Skeletal muscle cell (primary cell): ENCODE measurements around the gene GRHL1.
A peak's percentile ranks its signal among the peaks of the same experiment; 100 is the strongest.

Source experiments
- DNase-seq: peaks from one replicate; pipeline ENCODE4 v3.0.0-alpha.2; 2010; ENCODE audit warnings: low read depth
- H3K4me3 ChIP-seq: 2 replicates; pipeline ENCODE4 v1.5.1; 2011; ENCODE audit warnings: low read depth, mild to moderate bottlenecking, control low read depth, low read length, moderate library complexity

GRHL1 gene

GRCh38 chr2:10033251-10034006 lies 81.9 kb downstream of the GRHL1 start:
- H3K4me3 ChIP-seq: no peak overlapping the region
- DNase-seq: no peak

- no peak overlapping the region for H3K4me3 ChIP-seq
- DNase-seq: no peak
These were observed 83.0 kb downstream of the GRHL1 start for GRCh38 chr2:10034333-10035052.

- no peak for DNase-seq
- no peak overlapping the region for H3K4me3 ChIP-seq
These were observed 83.5 kb downstream of the GRHL1 start for GRCh38 chr2:10035053-10035422.

- DNase-seq: no peak
These were observed 84.1 kb downstream of the GRHL1 start for GRCh38 chr2:10035633-10036032.

GRCh38 chr2:10036095-10036884 lies 84.8 kb downstream of the GRHL1 start:
- H3K4me3 ChIP-seq: no peak overlapping the region
- DNase-seq: no peak

More at GRCh38 chr2:10035633-10036032, 84.1 kb downstream of the GRHL1 start:
- no peak overlapping the region for H3K4me3 ChIP-seq

- DNase-seq: no peak
- H3K4me3 ChIP-seq: no peak overlapping the region
These were observed 86.6 kb downstream of the GRHL1 start for GRCh38 chr2:10038123-10038522.

- DNase-seq: no peak
These were observed 87.2 kb downstream of the GRHL1 start for GRCh38 chr2:10038716-10039115.

GRCh38 chr2:10039658-10040410 lies 88.3 kb downstream of the GRHL1 start:
- no peak for DNase-seq
- H3K4me3 ChIP-seq: no peak overlapping the region

More at GRCh38 chr2:10038716-10039115, 87.2 kb downstream of the GRHL1 start:
- no peak overlapping the region for H3K4me3 ChIP-seq

GRCh38 chr2:10041711-10042110 lies 90.2 kb downstream of the GRHL1 start:
- no peak overlapping the region for H3K4me3 ChIP-seq
- DNase-seq: no peak

GRCh38 chr2:10042301-10043161 lies 91.0 kb downstream of the GRHL1 start:
- peak; percentile 26 for DNase-seq
- peak overlapping the region; percentile 46 for H3K4me3 ChIP-seq

- peak within 1 kb of the TSS; percentile 59 for H3K4me3 ChIP-seq
- peak; percentile 63 for DNase-seq
These were observed 91.9 kb downstream of the GRHL1 start, which contains the start of gene KLF11 for GRCh38 chr2:10043256-10043905. Gene KLF11, plus strand, starts transcription at chr2:10043550. Its CDS starts 167 bp downstream, at chr2:10043717.

GRCh38 chr2:10043906-10044601 lies 92.6 kb downstream of the GRHL1 start:
- peak overlapping the region; percentile 59 for H3K4me3 ChIP-seq
- DNase-seq: peak; percentile 74

GRCh38 chr2:10045561-10046355 lies 94.3 kb downstream of the GRHL1 start:
- DNase-seq: no peak
- H3K4me3 ChIP-seq: no peak overlapping the region

GRCh38 chr2:10046931-10047330 lies 95.4 kb downstream of the GRHL1 start:
- H3K4me3 ChIP-seq: no peak overlapping the region
- DNase-seq: no peak

GRCh38 chr2:10047616-10048500 lies 96.4 kb downstream of the GRHL1 start:
- no peak for DNase-seq
- H3K4me3 ChIP-seq: no peak overlapping the region
